ENCODE results near the gene PLA2G4D.

Gene PLA2G4D, protein sequence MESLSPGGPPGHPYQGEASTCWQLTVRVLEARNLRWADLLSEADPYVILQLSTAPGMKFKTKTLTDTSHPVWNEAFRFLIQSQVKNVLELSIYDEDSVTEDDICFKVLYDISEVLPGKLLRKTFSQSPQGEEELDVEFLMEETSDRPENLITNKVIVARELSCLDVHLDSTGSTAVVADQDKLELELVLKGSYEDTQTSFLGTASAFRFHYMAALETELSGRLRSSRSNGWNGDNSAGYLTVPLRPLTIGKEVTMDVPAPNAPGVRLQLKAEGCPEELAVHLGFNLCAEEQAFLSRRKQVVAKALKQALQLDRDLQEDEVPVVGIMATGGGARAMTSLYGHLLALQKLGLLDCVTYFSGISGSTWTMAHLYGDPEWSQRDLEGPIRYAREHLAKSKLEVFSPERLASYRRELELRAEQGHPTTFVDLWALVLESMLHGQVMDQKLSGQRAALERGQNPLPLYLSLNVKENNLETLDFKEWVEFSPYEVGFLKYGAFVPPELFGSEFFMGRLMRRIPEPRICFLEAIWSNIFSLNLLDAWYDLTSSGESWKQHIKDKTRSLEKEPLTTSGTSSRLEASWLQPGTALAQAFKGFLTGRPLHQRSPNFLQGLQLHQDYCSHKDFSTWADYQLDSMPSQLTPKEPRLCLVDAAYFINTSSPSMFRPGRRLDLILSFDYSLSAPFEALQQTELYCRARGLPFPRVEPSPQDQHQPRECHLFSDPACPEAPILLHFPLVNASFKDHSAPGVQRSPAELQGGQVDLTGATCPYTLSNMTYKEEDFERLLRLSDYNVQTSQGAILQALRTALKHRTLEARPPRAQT

DNA sequence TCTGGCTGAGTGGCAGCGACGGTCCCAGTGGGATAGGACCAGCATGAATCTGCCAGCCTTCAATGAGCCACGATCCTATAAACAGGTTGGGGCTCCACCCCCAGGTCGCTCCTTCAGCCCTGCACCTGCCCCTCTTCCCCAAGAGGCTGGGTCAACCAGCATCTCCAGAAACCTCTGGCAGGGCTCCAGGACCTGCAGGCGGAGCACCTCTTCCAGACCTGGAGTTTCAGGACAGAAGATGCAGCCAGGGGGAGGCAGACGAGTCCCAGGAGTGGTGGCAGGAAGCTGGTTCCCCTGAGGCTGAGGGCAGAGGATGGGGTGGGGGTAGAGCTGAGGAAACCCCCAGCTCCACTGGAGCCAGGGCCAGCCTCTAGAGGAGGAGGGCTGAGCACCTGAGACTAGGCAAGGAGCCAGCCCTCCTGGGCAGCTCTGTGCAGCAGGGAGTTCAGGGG, at the start of gene PLA2G4D:
Gene PLA2G4D, minus strand, starts transcription at position 51 of the 452 bp plus-strand sequence. CDS start 103 bp downstream, outside the sequence.
- no peak for DNase-seq (ENCODE audit: extremely low read depth in 1 of 2, low read depth in 1 of 2)

- DNase-seq (ENCODE audit: extremely low read depth in 1 of 2, low read depth in 1 of 2): no peak
These were observed 49.0 kb upstream of the PLA2G4D start for GRCh38 chr15:42143356-42143755.

GRCh38 chr15:42141795-42142667, 47.7 kb upstream of the PLA2G4D start:
- no peak for DNase-seq (ENCODE audit: extremely low read depth in 1 of 2, low read depth in 1 of 2)

- no peak for DNase-seq (ENCODE audit: extremely low read depth in 1 of 2, low read depth in 1 of 2)
These were observed 46.9 kb upstream of the PLA2G4D start for GRCh38 chr15:42141246-42141645.

DNA sequence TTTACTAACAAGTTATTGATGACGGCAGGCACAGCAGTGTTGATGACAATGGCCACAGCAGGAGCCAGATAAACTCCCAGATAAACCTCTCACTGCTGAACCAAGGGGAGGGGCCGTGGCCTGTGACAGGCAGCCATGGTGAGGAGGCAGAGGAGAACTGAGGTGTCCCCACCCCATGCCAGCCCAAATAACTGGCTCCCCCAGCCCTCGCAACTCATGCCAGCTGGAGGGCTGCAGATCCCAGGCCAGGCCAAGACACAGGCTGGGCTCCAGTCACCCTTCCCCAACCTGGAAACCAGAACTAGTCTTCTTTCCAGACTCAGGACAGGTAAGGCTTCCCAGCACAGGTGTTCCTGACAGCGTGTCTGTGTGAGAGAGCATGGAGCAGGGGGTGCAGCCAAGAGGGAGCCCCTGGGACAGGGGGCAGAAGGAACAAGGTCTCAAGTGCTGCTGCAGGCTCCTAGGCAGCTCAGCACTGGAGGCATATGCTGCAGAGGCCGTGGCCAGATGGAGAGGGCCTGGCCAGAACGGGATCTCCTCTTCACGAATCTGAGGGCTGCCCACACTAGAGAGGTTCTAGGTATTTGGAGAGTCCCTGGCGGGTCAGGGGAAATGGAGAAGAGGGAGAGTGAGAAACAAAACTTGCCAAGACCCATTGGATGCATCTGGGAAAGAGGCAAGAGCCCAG, 46.2 kb upstream of the PLA2G4D start:
- DNase-seq (ENCODE audit: extremely low read depth in 1 of 2, low read depth in 1 of 2): no peak

GRCh38 chr15:42139596-42139995, 45.2 kb upstream of the PLA2G4D start:
- DNase-seq (ENCODE audit: extremely low read depth in 1 of 2, low read depth in 1 of 2): no peak

- DNase-seq (ENCODE audit: extremely low read depth in 1 of 2, low read depth in 1 of 2): no peak
These were observed 44.6 kb upstream of the PLA2G4D start for GRCh38 chr15:42138968-42139386.

DNA sequence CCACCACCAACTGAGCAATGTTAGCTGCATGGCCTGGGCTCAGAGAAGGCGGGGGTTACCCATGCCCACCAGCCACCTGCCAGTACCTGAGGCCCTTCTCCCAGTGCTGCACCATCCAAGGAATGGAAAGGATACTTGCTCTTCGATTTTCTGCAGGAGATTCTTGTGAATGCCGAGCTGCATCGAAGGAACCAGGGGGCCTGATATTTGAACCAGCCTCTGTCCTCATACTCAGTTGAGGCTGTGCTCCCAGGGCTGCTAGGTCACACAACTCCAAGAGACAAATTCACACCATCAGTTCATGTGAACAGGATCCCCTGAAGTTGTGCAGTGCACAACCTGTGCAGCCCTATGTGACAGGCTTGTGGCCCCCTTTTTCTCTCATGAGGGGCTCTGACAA, 44.0 kb upstream of the PLA2G4D start:
- no peak for DNase-seq (ENCODE audit: extremely low read depth in 1 of 2, low read depth in 1 of 2)

- no peak for DNase-seq (ENCODE audit: extremely low read depth in 1 of 2, low read depth in 1 of 2)
These were observed 43.3 kb upstream of the PLA2G4D start for GRCh38 chr15:42137461-42138261.

GRCh38 chr15:42136513-42136912, 42.2 kb upstream of the PLA2G4D start:
- no peak for DNase-seq (ENCODE audit: extremely low read depth in 1 of 2, low read depth in 1 of 2)

DNA sequence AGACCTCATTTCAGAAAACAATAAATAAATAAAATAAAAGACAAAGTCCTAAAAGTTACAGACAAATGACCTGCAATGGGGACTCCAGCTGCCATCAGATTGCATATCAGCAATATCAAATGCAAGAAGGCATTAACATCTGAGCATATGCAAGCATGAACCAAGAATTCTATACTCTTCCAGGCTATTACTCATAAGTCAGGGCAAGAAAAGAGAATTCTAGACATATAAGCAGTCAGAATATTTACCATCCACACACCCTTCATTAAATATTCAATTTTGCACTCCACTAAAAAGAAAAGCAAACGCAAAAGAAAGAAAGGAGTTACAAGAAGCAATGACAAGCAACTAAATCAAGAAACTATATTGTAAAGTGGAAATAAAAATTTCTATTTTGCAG, 41.0 kb upstream of the PLA2G4D start:
- no peak for DNase-seq (ENCODE audit: extremely low read depth in 1 of 2, low read depth in 1 of 2)

GRCh38 chr15:42134617-42135245, 40.4 kb upstream of the PLA2G4D start:
- no peak for DNase-seq (ENCODE audit: extremely low read depth in 1 of 2, low read depth in 1 of 2)

GRCh38 chr15:42133886-42134502, 39.6 kb upstream of the PLA2G4D start:
- peak in 1 of 2 donors; percentile 14 for DNase-seq (ENCODE audit: extremely low read depth in 1 of 2, low read depth in 1 of 2)

- no peak for DNase-seq (ENCODE audit: extremely low read depth in 1 of 2, low read depth in 1 of 2)
These were observed 39.0 kb upstream of the PLA2G4D start for GRCh38 chr15:42133356-42133755.

GRCh38 chr15:42131826-42132806, 37.8 kb upstream of the PLA2G4D start:
- DNase-seq (ENCODE audit: extremely low read depth in 1 of 2, low read depth in 1 of 2): no peak

- no peak for DNase-seq (ENCODE audit: extremely low read depth in 1 of 2, low read depth in 1 of 2)
These were observed 36.6 kb upstream of the PLA2G4D start for GRCh38 chr15:42131006-42131405.

GRCh38 chr15:42130246-42130986, 36.1 kb upstream of the PLA2G4D start:
- DNase-seq (ENCODE audit: extremely low read depth in 1 of 2, low read depth in 1 of 2): no peak

Data from activated CD8-positive, alpha-beta memory T cell treated with anti-CD3 and anti-CD28 coated beads for 1 hour (primary cell).